HEK293T (cell line): ENCODE measurements around the gene TOMM5.

Experiments used
- BHLHE40 ChIP-seq: fragments of 450-650 bp; IDR thresholded peaks from 2 replicates; pipeline ENCODE4 v1.6.1; 2016; ENCODE audit warnings: mild to moderate bottlenecking, moderate library complexity, borderline replicate concordance
- SP1 ChIP-seq: fragments of 450-650 bp; IDR thresholded peaks from 2 replicates; pipeline ENCODE4 v1.6.1; 2017

DNA sequence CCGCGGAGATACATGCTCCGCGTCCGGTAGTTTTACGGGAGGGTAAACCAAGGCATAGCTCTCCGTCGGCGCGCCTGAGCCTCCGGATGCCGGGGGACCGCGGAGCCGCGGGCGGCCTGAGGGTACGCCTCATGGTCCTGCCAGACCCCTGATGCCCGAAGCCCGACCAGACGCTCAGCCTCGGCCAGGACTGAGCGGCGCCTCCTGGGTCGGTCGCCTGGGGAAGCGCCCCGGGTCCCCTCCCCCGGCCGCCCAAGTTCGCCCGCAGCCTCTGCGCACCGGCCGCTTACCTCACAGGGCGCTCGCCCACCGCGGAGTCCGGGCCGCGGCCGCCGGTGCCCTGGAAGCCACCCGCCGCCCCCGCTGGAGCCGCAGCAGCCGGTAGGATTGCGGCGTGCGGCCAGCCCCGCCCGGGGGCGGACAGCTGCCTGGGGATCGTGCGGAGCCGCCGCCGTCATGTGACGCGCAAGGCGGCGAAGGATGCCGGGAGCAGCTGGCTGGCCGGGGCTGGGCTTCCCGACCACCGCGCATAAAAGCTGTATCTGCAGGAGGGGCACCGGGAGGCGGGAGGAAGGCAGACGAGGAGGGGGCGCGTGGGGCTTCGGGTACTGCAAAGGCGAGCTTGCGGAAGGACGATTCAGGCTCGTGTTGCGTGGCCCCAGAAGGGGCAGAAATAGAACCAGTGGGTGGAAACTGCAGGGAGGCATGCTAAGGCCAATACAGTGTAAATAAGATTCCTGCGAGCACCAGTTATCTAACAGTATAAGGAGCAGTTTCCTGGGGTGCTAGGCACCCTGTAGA, 16.3 kb downstream of the TOMM5 start, which contains the start of gene FBXO10:
- TF ChIP-seq SP1 (no peak), BHLHE40 (no peak)
